Activated naive CD8-positive, alpha-beta T cell treated with anti-CD3 and anti-CD28 coated beads, Interleukin-2, amount 50 U/mL, for 24 hours (primary cell): ENCODE measurements around the gene IL1RN.

Source experiments
- ATAC-seq: fragments of 150-1000 bp; cut with Tn5 transposase; one replicate; pipeline ENCODE4 v1.10.0; 2021
- DNase-seq: peaks from one replicate; pipeline ENCODE4 v3.0.0; 2021
- H3K27ac Mint-ChIP-seq: one replicate; pipeline ENCODE4 v1.8.0; 2021; ENCODE audit warnings: mild to moderate bottlenecking, mixed read lengths
- H3K27me3 Mint-ChIP-seq: one replicate; pipeline ENCODE4 v1.8.0; 2021; ENCODE audit warnings: mixed read lengths
- H3K36me3 Mint-ChIP-seq: one replicate; pipeline ENCODE4 v1.8.0; 2021; ENCODE audit warnings: low read depth, mixed read lengths
- H3K4me1 Mint-ChIP-seq: one replicate; pipeline ENCODE4 v1.8.0; 2021; ENCODE audit warnings: mixed read lengths
- H3K4me3 Mint-ChIP-seq: one replicate; pipeline ENCODE4 v1.8.0; 2021; ENCODE audit warnings: mild to moderate bottlenecking, moderate library complexity, mixed read lengths
- H3K9me3 Mint-ChIP-seq: one replicate; pipeline ENCODE4 v1.8.0; 2021; ENCODE audit warnings: mixed read lengths

Gene IL1RN

DNA sequence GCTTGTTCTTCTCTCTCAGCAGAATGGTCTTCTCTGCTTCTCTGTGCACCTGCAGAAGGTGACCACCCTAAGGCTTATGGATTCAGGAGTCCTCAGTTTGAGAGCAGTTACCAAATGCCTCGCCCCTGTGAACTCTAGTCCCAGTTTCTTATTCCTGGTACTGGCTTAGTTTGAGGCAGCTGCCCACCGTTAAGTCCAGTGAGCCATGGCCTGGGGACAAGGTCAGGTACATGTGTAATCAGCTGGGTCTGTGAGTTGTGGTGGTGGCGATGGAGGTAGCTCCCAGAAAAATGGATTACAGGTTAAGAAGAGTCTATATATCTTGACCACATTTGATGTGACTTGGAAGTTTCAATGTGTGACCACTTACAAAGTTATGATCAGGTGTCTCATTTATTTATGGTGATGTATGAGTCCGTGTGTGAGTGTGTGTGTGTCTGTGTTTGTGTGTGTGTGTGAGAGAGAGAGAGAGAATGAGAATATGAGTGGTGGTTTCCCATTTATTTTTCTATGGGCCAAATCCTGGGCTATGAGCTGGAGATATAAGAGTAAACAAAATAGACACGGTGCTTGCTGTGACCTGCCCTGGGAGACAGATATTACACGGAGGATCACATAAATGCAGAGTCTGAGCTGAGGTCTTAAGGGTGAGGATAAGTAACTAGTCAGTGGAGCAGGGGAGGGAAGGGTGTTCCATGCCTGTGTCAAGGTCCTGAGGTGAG is 13.0 kb upstream of the IL1RN start:
- Mint-ChIP-seq H3K4me1 (peaks cover 18% of the 10 kb centered on the region), H3K9me3 (no peaks in the 10 kb centered on the region), H3K36me3 (no peaks in the 10 kb centered on the region), H3K4me3 (no peak overlapping the region), H3K27me3 (peaks cover 4% of the 10 kb centered on the region), H3K27ac (no peak overlapping the region)
- DNase-seq: no peak
- ATAC-seq: no peak

DNA sequence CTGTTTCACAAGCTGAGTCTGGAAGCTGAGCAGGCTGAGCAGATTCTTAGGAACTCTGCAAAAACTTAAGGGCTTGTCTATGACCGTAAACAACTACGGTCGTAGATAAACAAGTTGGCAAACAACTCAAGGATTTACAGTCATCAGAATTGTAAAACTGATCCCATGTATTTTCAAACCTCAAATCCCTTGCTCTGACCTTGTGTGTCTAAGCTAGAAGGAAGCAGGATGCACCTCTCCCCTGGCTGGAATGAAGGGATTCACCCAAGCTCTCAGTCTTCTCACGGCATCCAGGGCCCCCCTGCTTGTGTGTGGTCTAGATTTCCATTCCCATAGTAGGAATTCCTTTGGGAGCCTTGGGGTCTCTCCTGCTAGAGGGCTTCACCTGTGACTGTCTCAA is 12.4 kb upstream of the IL1RN start:
- Mint-ChIP-seq H3K36me3 (no peaks in the 10 kb centered on the region), H3K27ac (no peak overlapping the region), H3K27me3 (peaks cover 3% of the 10 kb centered on the region), H3K4me3 (no peak overlapping the region), H3K9me3 (no peaks in the 10 kb centered on the region), H3K4me1 (peaks cover 18% of the 10 kb centered on the region)
- no peak for ATAC-seq
- DNase-seq: no peak

GRCh38 chr2:113116100-113116958 is 11.1 kb upstream of the IL1RN start:
- H3K9me3 Mint-ChIP-seq: no peaks in the 10 kb centered on the region
- no peak for DNase-seq
- H3K36me3 Mint-ChIP-seq: no peaks in the 10 kb centered on the region
- H3K4me1 Mint-ChIP-seq: peaks cover 21% of the 10 kb centered on the region
- ATAC-seq: peak; percentile 41
- peaks cover 3% of the 10 kb centered on the region for H3K27me3 Mint-ChIP-seq
- peak overlapping the region; percentile 68 for H3K27ac Mint-ChIP-seq
- H3K4me3 Mint-ChIP-seq: no peak overlapping the region

- no peaks in the 10 kb centered on the region for H3K9me3 Mint-ChIP-seq
- peak; percentile 86 for ATAC-seq
- DNase-seq: peak; percentile 34
- peak overlapping the region; percentile 53 for H3K27ac Mint-ChIP-seq
- H3K4me3 Mint-ChIP-seq: no peak overlapping the region
- H3K27me3 Mint-ChIP-seq: peaks cover 8% of the 10 kb centered on the region
- H3K4me1 Mint-ChIP-seq: peaks cover 21% of the 10 kb centered on the region
- H3K36me3 Mint-ChIP-seq: no peaks in the 10 kb centered on the region
Measured at GRCh38 chr2:113117541-113118262, 9.7 kb upstream of the IL1RN start.

GRCh38 chr2:113118263-113118657 is 9.1 kb upstream of the IL1RN start:
- H3K27me3 Mint-ChIP-seq: peaks cover 8% of the 10 kb centered on the region
- H3K27ac Mint-ChIP-seq: peak overlapping the region; percentile 53
- no peak for DNase-seq
- peaks cover 23% of the 10 kb centered on the region for H3K4me1 Mint-ChIP-seq
- H3K36me3 Mint-ChIP-seq: no peaks in the 10 kb centered on the region
- no peak for ATAC-seq
- no peaks in the 10 kb centered on the region for H3K9me3 Mint-ChIP-seq
- no peak overlapping the region for H3K4me3 Mint-ChIP-seq

GRCh38 chr2:113119111-113119510 is 8.3 kb upstream of the IL1RN start:
- H3K9me3 Mint-ChIP-seq: no peaks in the 10 kb centered on the region
- H3K27me3 Mint-ChIP-seq: peaks cover 11% of the 10 kb centered on the region
- H3K4me1 Mint-ChIP-seq: peaks cover 32% of the 10 kb centered on the region
- no peak overlapping the region for H3K27ac Mint-ChIP-seq
- no peak overlapping the region for H3K4me3 Mint-ChIP-seq
- H3K36me3 Mint-ChIP-seq: no peaks in the 10 kb centered on the region
- DNase-seq: no peak
- ATAC-seq: no peak

- H3K9me3 Mint-ChIP-seq: no peaks in the 10 kb centered on the region
- H3K4me3 Mint-ChIP-seq: no peak overlapping the region
- H3K36me3 Mint-ChIP-seq: no peaks in the 10 kb centered on the region
- peaks cover 49% of the 10 kb centered on the region for H3K4me1 Mint-ChIP-seq
- H3K27ac Mint-ChIP-seq: no peak overlapping the region
- H3K27me3 Mint-ChIP-seq: peaks cover 11% of the 10 kb centered on the region
- ATAC-seq (no peak), DNase-seq (no peak)
Measured at GRCh38 chr2:113120861-113121260, 6.5 kb upstream of the IL1RN start.

GRCh38 chr2:113122364-113122763 is 5.0 kb upstream of the IL1RN start:
- Mint-ChIP-seq H3K9me3 (no peaks in the 10 kb centered on the region), H3K36me3 (no peaks in the 10 kb centered on the region), H3K4me3 (no peak overlapping the region), H3K27me3 (peaks cover 13% of the 10 kb centered on the region), H3K27ac (no peak overlapping the region), H3K4me1 (peaks cover 53% of the 10 kb centered on the region)
- DNase-seq: no peak
- ATAC-seq: no peak

DNA sequence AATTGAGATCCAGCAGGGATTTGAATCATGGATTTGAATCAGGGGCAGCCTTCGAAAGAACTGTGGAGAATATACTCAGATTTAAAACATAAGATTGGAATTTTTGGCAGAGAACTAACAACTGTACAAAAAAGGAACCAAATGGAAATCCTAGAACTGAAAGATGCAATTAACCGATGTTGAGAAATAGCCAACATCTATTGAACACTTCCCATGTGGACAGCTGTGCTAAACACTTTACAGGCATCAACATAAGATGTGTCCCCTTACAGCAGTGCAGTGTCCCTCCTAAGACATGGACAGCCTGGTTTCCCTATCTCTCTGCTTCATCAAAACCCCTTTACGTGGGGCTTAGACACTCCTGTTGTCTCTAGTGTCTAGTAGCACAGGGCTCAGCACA is 3.7 kb upstream of the IL1RN start:
- peaks cover 13% of the 10 kb centered on the region for H3K27me3 Mint-ChIP-seq
- no peak overlapping the region for H3K4me3 Mint-ChIP-seq
- peaks cover 56% of the 10 kb centered on the region for H3K4me1 Mint-ChIP-seq
- no peaks in the 10 kb centered on the region for H3K36me3 Mint-ChIP-seq
- ATAC-seq: peak; percentile 3
- peak overlapping the region; percentile 47 for H3K27ac Mint-ChIP-seq
- no peak for DNase-seq
- no peaks in the 10 kb centered on the region for H3K9me3 Mint-ChIP-seq

DNA sequence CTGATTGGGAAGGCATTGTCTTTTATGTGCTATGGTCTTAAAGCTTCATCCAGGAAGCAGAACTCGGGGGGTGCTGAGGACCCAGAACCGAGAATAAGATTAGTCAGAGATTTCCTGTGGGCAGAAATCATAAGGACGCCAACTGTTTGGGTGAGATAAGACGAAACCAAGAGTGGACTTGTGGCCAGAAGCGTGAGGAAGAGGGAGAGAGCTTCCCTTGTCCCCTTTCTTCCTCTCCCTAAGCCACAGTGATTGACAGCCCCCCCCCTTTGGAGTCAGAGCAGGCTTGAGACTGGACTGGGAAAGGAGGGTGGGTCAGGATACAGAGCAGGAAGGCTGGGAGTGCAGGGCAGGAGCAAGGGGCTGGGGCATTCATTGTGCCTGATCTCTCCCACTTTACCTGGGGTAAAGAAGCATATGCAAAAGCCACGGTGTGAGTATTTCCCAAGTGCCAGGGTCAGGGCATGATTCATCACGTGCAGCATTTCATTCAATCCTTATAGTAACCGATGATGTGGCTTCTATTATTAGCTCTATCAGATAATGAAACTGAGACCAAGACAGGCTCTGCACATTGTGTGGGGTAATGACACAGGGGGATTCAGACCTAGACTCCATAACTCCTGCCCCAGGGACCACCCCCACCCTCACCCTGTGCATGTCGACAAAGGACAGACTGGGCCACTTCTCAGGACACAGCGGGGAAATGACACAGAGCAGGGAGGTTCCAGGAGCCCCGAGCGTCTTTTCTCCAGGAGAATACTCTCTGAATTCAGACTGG is 3.0 kb upstream of the IL1RN start:
- H3K27me3 Mint-ChIP-seq: peaks cover 13% of the 10 kb centered on the region
- H3K36me3 Mint-ChIP-seq: no peaks in the 10 kb centered on the region
- DNase-seq (peak; percentile 20), ATAC-seq (peak; percentile 67)
- peak overlapping the region; percentile 47 for H3K27ac Mint-ChIP-seq
- H3K4me1 Mint-ChIP-seq: peaks cover 56% of the 10 kb centered on the region
- H3K4me3 Mint-ChIP-seq: peak overlapping the region; percentile 16
- H3K9me3 Mint-ChIP-seq: no peaks in the 10 kb centered on the region

DNA sequence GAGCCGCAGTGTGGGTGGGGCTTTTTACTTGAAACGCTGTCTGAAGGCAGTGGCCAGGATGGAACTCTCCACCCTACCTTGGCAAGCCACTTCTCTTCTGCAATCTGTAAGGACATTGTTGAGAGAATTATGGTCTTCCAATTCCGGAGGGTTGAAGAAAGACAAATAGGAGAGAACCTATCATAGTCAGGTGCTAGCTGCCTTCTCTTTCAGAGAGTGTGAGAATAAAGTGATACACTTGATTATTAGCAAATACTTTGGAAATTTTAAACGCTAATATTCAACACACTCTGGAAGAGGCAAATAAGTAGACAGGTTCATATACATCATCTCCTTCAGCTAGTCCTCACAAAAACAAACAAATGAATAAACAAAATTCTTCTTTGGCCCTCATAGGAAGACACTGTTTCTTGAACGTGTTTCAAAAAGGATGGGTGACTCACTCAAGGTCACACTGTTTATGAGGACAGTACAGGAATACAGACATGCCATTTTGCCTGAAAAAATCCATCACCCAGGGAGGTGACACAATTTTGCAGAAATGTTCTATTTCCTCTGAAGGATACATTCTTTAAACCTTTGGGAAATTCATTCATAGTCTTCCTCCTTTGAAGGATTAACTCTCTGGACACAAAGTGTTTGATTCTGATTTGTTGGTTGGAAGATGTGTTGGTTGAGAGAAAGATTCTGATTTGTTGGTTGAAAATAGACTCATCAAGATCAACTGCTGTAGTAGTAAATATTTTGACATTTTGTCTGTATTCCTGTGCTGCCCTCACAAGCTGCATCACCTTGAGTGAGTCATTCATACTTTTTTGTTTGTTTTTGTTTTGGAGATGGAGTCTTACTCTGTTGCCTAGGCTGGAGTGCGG is 2.2 kb upstream of the IL1RN start:
- H3K4me1 Mint-ChIP-seq: peaks cover 56% of the 10 kb centered on the region

DNA sequence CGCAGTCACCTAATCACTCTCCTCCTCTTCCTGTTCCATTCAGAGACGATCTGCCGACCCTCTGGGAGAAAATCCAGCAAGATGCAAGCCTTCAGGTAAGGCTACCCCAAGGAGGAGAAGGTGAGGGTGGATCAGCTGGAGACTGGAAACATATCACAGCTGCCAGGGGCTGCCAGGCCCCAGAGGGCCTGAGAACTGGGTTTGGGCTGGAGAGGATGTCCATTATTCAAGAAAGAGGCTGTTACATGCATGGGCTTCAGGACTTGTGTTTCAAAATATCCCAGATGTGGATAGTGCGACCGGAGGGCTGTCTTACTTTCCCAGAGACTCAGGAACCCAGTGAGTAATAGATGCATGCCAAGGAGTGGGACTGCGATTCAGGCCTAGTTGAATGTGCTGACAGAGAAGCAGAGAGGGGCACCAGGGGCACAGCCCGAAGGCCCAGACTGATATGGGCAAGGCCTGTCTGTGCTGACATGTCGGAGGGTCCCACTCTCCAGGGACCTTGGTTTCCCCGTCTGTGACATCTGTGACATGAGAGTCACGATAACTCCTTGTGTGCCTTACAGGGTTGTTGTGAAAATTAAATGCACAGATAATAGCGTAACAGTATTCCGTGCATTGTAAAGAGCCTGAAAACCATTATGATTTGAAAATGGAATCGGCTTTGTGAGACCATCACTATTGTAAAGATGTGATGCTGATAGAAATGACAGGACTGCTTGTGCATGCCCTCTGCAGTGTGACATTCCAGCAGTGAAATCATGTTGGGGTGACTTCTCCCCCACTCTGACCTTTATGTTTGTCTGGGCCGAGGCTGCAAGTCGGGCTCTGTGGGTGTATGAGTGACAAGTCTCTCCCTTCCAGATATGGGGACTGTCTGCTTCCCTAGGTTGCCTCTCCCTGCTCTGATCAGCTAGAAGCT is 510 bp downstream of the IL1RN start:
- Mint-ChIP-seq H3K4me1 (peaks cover 54% of the 10 kb centered on the region), H3K4me3 (no peak overlapping the region), H3K27me3 (peaks cover 5% of the 10 kb centered on the region), H3K27ac (no peak overlapping the region), H3K9me3 (no peaks in the 10 kb centered on the region), H3K36me3 (no peaks in the 10 kb centered on the region)
- ATAC-seq (no peak), DNase-seq (no peak)

More for the DNA sequence above, 2.2 kb upstream of the IL1RN start:
- Mint-ChIP-seq H3K4me3 (no peak overlapping the region), H3K9me3 (no peaks in the 10 kb centered on the region), H3K27me3 (peaks cover 10% of the 10 kb centered on the region), H3K36me3 (no peaks in the 10 kb centered on the region), H3K27ac (no peak overlapping the region)
- ATAC-seq (no peak), DNase-seq (no peak)
